HepG2 (cell line): ENCODE data around the gene GATAD2B. TPM values are rescaled to one million over a fixed set of nuclear protein-coding genes. Genes with fewer than 3 reads are reported as not detected.
A peak's percentile ranks its signal among the peaks of the same experiment; 100 is the strongest.

Experiments
- ATAC-seq: fragments of 200-7000 bp; cut with Tn5 transposase; 3 replicates; pipeline ENCODE4 v1.9.1; 2020; ENCODE audit warnings: mild to moderate bottlenecking, moderate library complexity
- BruUV-seq: library from RNA; stranded (reverse); fragments of 400-500 nt; replicated peaks from 2 replicates; lab custom pipeline; 2021; lab: Mats Ljungman, UMichigan
- CTCF ChIA-PET: fragments of 300-600 bp; formaldehyde crosslinking; extraction: SDS; loops from one replicate; lab custom pipeline; 2021; ENCODE audit warnings: low total read pairs, inconsistent platforms, low intra/inter-chr PET ratio; lab: Yijun Ruan, JAX
- POLR2A ChIA-PET: fragments of 350-600 bp; sonication (Branson Sonifier 250); formaldehyde crosslinking; loops from one replicate; lab custom pipeline; 2020; ENCODE audit warnings: antibody characterized with exemption, inconsistent platforms; lab: Yijun Ruan, JAX
- DNase-seq: peaks from one replicate; pipeline ENCODE4 v3.0.0-alpha.2; 2015; ENCODE audit warnings: low spot score
- FAIRE-seq: peaks from 3 replicates; lab custom pipeline; 2011; peaks lifted over from hg19 to GRCh38; lab: Jason Lieb, UNC
- H2AFZ ChIP-seq: one replicate; pipeline ENCODE4 v1.6.1; 2011; ENCODE audit warnings: low read length, inconsistent platforms
- H3K27ac ChIP-seq: fragments of 300-600 bp; 3 replicates; pipeline ENCODE4 v1.8.0; 2011; ENCODE audit warnings: mixed run types, mild to moderate bottlenecking, mixed read lengths, low read length, inconsistent platforms; ENCODE audit not compliant: insufficient read depth; ENCODE audit errors: extremely low read length
- H3K27me3 ChIP-seq, 2 experiments: fragments of 200-600 bp in 1 of 2; 2 replicates in 1 of 2; 3 replicates in 1 of 2; pipeline versions ENCODE4 v1.6.0 to v1.8.0; 2011; ENCODE audit warnings: low read length in 2 of 2, mild to moderate bottlenecking in 2 of 2, moderate library complexity in 2 of 2, inconsistent platforms in 1 of 2; ENCODE audit not compliant: insufficient read depth in 2 of 2, control insufficient read depth in 1 of 2
- H3K36me3 ChIP-seq, 2 experiments: fragments of 200-600 bp in 1 of 2; replicated peaks in 1 of 2; 2 replicates in 1 of 2; 3 replicates in 1 of 2; pipeline versions ENCODE4 v1.5.1 to v1.8.0; 2011; ENCODE audit warnings: low read length in 2 of 2, inconsistent platforms in 1 of 2; ENCODE audit not compliant: insufficient read depth in 2 of 2, control insufficient read depth in 1 of 2
- H3K4me1 ChIP-seq: 2 replicates; pipeline ENCODE4 v1.5.1; 2012; ENCODE audit warnings: low read length, inconsistent platforms; ENCODE audit not compliant: insufficient read depth
- H3K4me2 ChIP-seq: 2 replicates; pipeline ENCODE4 v1.6.0; 2011; ENCODE audit warnings: low read depth, low read length, inconsistent platforms
- H3K4me3 ChIP-seq, 3 experiments: fragments of 200-600 bp in 1 of 3; sonication (generic), shearing (Covaris generic) in 1 of 3; replicated peaks in 1 of 3; 2 replicates each; pipeline ENCODE4 v1.5.1; 2011 to 2016; ENCODE audit warnings: low read length in 3 of 3, inconsistent platforms in 2 of 3, low read depth in 2 of 3, mild to moderate bottlenecking in 2 of 3, control low read depth in 1 of 3, mixed read lengths in 1 of 3; ENCODE audit not compliant: insufficient read depth in 1 of 3
- H3K79me2 ChIP-seq: one replicate; pipeline ENCODE4 v1.6.1; 2011; ENCODE audit warnings: low read length, inconsistent platforms; ENCODE audit not compliant: insufficient read depth
- H3K9ac ChIP-seq: 2 replicates; pipeline ENCODE4 v1.6.0; 2011; ENCODE audit warnings: mild to moderate bottlenecking, low read depth, low read length, inconsistent platforms; ENCODE audit not compliant: insufficient read depth
- H3K9me3 ChIP-seq: 2 replicates; pipeline ENCODE4 v1.5.1; 2012; ENCODE audit warnings: mild to moderate bottlenecking, low read length
- H4K20me1 ChIP-seq: 2 replicates; pipeline ENCODE4 v1.6.0; 2011; ENCODE audit warnings: inconsistent platforms, mild to moderate bottlenecking, low read length, moderate library complexity; ENCODE audit not compliant: insufficient read depth
- AGO2 ChIP-seq: fragments of 200-400 bp; formaldehyde crosslinking; optimal IDR thresholded peaks from 2 replicates; pipeline ENCODE3; 2017; ENCODE audit warnings: mild to moderate bottlenecking, low read depth, low read length, moderate library complexity
- FOXM1 ChIP-seq: sonication (generic); formaldehyde crosslinking; IDR thresholded peaks from 2 replicates; pipeline ENCODE4 v1.5.0; 2020; ENCODE audit warnings: missing genetic modification reagents
- HNRNPL ChIP-seq: fragments of 200-400 bp; formaldehyde crosslinking; IDR thresholded peaks from 2 replicates; pipeline ENCODE4 v1.6.1; 2017; ENCODE audit warnings: mild to moderate bottlenecking, low read depth, low read length
- RBFOX2 ChIP-seq: fragments of 200-400 bp; formaldehyde crosslinking; IDR thresholded peaks from 2 replicates; pipeline ENCODE4 v1.6.1; 2017; ENCODE audit warnings: low read depth, mild to moderate bottlenecking, low read length
- WGBS: methylation state at CpG from one replicate; pipeline ENCODE4 v1.1.6; 2017; ENCODE audit warnings: low lambda C conversion rate; 5-methylcytosine and 5-hydroxymethylcytosine counted together
- in situ Hi-C: cut with HindIII; loops from 2 replicates; pipeline ENCODE4 v1.10.0; 2017; ENCODE audit warnings: low pct_unique_long_range_greater_than_20kb; ENCODE audit not compliant: extremely low pct_ligation_motif_present
- intact Hi-C: fragments of 100-400 bp; cut with micrococcal nuclease; formaldehyde crosslinking; loops from one replicate; pipeline ENCODE4 v1.10.0; 2022; ENCODE audit not compliant: unreplicated experiment
- polyA plus RNA-seq, 8 experiments: library from polyadenylated mRNA; depleted of rRNA in 3 of 8; stranded (reverse) in 7 of 8; unstranded in 1 of 8; fragments of >200 nt; fragmentation: Illumina TruSeq in 4 of 8; extraction: Trizol in 4 of 8; gene quantifications; 2 replicates each; pipeline versions ENCODE4 v1.2.1 to v1.2.3, GENCODE V29; 2011 to 2016; ENCODE audit warnings: low read depth in 4 of 8, missing spikeins in 1 of 8, mixed read lengths in 1 of 8; ENCODE audit not compliant: insufficient read depth in 1 of 8
- total RNA-seq, 5 experiments: library from RNA; depleted of rRNA; stranded (reverse); fragments of >200 nt; fragmentation: Illumina TruSeq; extraction: Trizol; gene quantifications; 2 replicates each; pipeline ENCODE4 v1.2.3, GENCODE V29; 2016; ENCODE audit warnings: low read depth in 1 of 5
- TF ChIP-seq, protein P1 (sequence below): IDR thresholded peaks from 2 replicates; pipeline ENCODE4 v1.6.1; 2012; ENCODE audit warnings: low read depth, low read length, improper control_type of control experiment

GATAD2B gene
- total and polyA plus RNA-seq, 2 of the 13 experiments (the other 11 are each of a cell fraction or from before 2014, with no cell fraction given) = 3.2 to 5.2 TPM

GRCh38 chr1:153933430-153933829 is 10.7 kb upstream of the GATAD2B start:
- no peak for ATAC-seq
- Histone ChIP-seq H3K4me1 (no peaks in the 10 kb centered on the region), H3K4me2 (no peak overlapping the region), H3K79me2 (no peaks in the 10 kb centered on the region), H3K9ac (no peak overlapping the region), H3K9me3 (no peaks in the 10 kb centered on the region), H3K27ac (no peak overlapping the region)
- in situ Hi-C loops = no loop called here
- CTCF ChIA-PET = no interaction called here
- BruUV-seq = no TSS peak
- 98% methylated on average over 5 of the region's 14 CpGs for WGBS
- no peak for DNase-seq
- TF ChIP-seq, protein P1, sequence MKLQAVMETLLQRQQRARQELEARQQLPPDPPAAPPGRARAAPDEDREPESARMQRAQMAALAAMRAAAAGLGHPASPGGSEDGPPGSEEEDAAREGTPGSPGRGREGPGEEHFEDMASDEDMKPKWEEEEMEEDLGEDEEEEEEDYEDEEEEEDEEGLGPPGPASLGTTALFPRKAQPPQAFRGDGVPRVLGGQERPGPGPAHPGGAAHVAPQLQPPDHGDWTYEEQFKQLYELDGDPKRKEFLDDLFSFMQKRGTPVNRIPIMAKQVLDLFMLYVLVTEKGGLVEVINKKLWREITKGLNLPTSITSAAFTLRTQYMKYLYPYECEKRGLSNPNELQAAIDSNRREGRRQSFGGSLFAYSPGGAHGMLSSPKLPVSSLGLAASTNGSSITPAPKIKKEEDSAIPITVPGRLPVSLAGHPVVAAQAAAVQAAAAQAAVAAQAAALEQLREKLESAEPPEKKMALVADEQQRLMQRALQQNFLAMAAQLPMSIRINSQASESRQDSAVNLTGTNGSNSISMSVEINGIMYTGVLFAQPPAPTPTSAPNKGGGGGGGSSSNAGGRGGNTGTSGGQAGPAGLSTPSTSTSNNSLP = no peak
- TF ChIP-seq RBFOX2 = 0 out of 2 replicates have a peak, but pooled peaks have one; percentile 22
- TF ChIP-seq, all 625 proteins: peak for 1
- POLR2A ChIA-PET = no interaction called here
- peaks cover 22 to 47% of the 10 kb centered on the region in 2 experiments for H3K36me3 ChIP-seq
- no peak for FAIRE-seq
- no peak overlapping the region for H3K4me3 ChIP-seq
- H4K20me1 ChIP-seq = no peaks in the 10 kb centered on the region
- intact Hi-C loops = no loop called here
- H2AFZ ChIP-seq = no peak overlapping the region
- no peaks in the 10 kb centered on the region for H3K27me3 ChIP-seq

DNA sequence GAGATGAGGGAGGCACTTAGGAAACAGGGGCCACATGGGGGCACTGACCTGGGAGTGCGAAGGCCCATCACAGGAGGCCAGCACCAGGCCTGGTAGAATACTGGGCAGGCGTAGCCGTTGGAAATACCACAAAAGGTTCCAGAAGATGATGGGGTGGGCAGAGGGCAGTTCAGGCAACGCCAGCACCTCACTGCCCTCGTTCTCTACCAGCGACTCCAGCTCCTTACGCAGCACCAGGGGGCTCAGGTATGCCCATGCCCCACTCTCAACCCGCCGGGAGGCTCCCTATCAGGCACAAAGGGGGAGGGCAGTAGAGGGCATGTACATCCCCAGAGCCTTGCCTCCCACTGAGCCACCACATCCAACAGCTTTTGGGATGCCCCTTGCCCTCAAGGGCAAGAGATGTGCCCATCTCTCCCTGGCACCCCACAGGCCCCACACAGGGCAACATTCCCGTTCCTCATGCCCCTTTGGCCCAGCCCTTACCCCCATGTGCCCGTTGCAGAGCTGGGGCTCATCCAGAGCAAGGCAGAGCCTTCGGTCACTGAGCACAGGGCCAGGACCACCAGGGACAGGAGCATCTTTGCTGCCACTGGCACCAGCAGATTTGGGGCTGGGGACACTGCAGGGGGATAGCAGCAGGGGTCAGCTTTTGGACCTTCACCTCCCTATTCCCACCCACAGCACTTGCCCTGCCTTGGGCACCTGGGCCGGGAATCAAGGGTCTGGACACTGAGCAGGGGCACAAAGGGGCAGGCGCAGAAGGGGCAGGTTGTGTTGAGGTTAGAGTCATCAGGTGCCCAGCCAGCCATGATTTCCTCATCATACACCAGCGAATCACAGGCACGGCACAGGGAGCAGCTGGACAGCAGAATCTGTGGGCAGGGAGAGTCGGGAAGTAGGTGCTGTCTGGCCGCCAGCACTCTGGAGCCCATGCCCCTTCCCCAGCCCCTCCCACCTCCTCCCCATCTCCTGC is 9.7 kb upstream of the GATAD2B start:
- 0 out of 2 replicates have a peak, but pooled peaks have one; percentile 49 for TF ChIP-seq HNRNPL
- TF ChIP-seq AGO2 = peak; percentile 63
- no peak for TF ChIP-seq FOXM1 (CRISPR knock-in tag)
- H3K9ac ChIP-seq = no peak overlapping the region
- 98% methylated on average over 12 of the region's 18 CpGs for WGBS
- H3K79me2 ChIP-seq = no peaks in the 10 kb centered on the region
- DNase-seq (no peak), FAIRE-seq (no peak), ATAC-seq (no peak)
- H3K4me3 ChIP-seq = no peak overlapping the region
- no TSS peak for BruUV-seq
- H3K36me3 ChIP-seq = peaks cover 20 to 44% of the 10 kb centered on the region in 2 experiments
- H3K4me1 ChIP-seq = no peaks in the 10 kb centered on the region
- H2AFZ ChIP-seq = no peak overlapping the region
- H3K27me3 ChIP-seq = no peaks in the 10 kb centered on the region
- H3K4me2 ChIP-seq = no peak overlapping the region
- no peak overlapping the region for H3K27ac ChIP-seq
- intact Hi-C loops (no loop called here), in situ Hi-C loops (no loop called here)
- H3K9me3 ChIP-seq = no peaks in the 10 kb centered on the region
- ChIA-PET CTCF (no interaction called here), POLR2A (no interaction called here)
- no peaks in the 10 kb centered on the region for H4K20me1 ChIP-seq
